Stimulated activated CD4-positive, alpha-beta T cell treated with anti-CD3 and anti-CD28 coated beads, Interleukin-4, amount 100 ng/mL, for 1 hour (primary cell): ENCODE data around the gene ZNF609.
A peak's percentile ranks its signal among the peaks of the same experiment; 100 is the strongest.
"Not testable (repeated sequence)": the region's sequence is repeated elsewhere in the genome, so short reads cannot be mapped to it uniquely, and the experiment has no call there.

ENCODE experiments used
- DNase-seq: peaks from one replicate; pipeline ENCODE4 v3.0.0-alpha.2; 2020

ZNF609 gene

GRCh38 chr15:64456634-64457108, 3.7 kb upstream of the ZNF609 start:
- no peak for DNase-seq

GRCh38 chr15:64459066-64459781, 1.2 kb upstream of the ZNF609 start:
- no peak for DNase-seq

GRCh38 chr15:64460724-64461720, 644 bp downstream of the ZNF609 start:
- peak; percentile 42 for DNase-seq

GRCh38 chr15:64461721-64462162, 1.4 kb downstream of the ZNF609 start:
- peak; percentile 9 for DNase-seq

GRCh38 chr15:64462492-64462891, 2.1 kb downstream of the ZNF609 start:
- DNase-seq, result no peak

GRCh38 chr15:64464276-64465005, 4.1 kb downstream of the ZNF609 start:
- no peak for DNase-seq

GRCh38 chr15:64466408-64467141, 6.2 kb downstream of the ZNF609 start:
- DNase-seq, result no peak

GRCh38 chr15:64472161-64472560, 11.8 kb downstream of the ZNF609 start:
- DNase-seq, result no peak

GRCh38 chr15:64474846-64475245, 14.5 kb downstream of the ZNF609 start:
- DNase-seq, result no peak

- no peak for DNase-seq
Measured at GRCh38 chr15:64476550-64476949, 16.2 kb downstream of the ZNF609 start.

GRCh38 chr15:64478863-64479262, 18.5 kb downstream of the ZNF609 start:
- DNase-seq, result no peak

GRCh38 chr15:64480891-64481290, 20.5 kb downstream of the ZNF609 start:
- no peak for DNase-seq

GRCh38 chr15:64483749-64484148, 23.4 kb downstream of the ZNF609 start:
- DNase-seq, result no peak

GRCh38 chr15:64485796-64486195, 25.4 kb downstream of the ZNF609 start:
- no peak for DNase-seq

GRCh38 chr15:64490598-64491259, 30.4 kb downstream of the ZNF609 start:
- no peak for DNase-seq

- no peak for DNase-seq
Measured at GRCh38 chr15:64493641-64494040, 33.3 kb downstream of the ZNF609 start.

GRCh38 chr15:64495968-64496367, 35.6 kb downstream of the ZNF609 start:
- not testable (repeated sequence) for DNase-seq

- DNase-seq, result no peak
Measured at GRCh38 chr15:64500695-64501395, 40.5 kb downstream of the ZNF609 start.

- DNase-seq, result no peak
Measured at GRCh38 chr15:64501396-64501715, 41.0 kb downstream of the ZNF609 start.

GRCh38 chr15:64502151-64502550, 41.8 kb downstream of the ZNF609 start:
- DNase-seq, result no peak

- DNase-seq, result no peak
Measured at GRCh38 chr15:64502551-64502950, 42.2 kb downstream of the ZNF609 start.
